HUDEP-2 (cell line): ENCODE measurements around the gene MSLN.
"Not testable (repeated sequence)": the region's sequence is repeated elsewhere in the genome, so short reads cannot be mapped to it uniquely, and the experiment has no call there.

Experiments
- DNase-seq, 76 experiments: peaks; one replicate each; lab custom pipeline; 2025; ENCODE audit not compliant: unreplicated experiment in 76 of 76; lab: John Stamatoyannopoulos, UW

The MSLN gene

DNA sequence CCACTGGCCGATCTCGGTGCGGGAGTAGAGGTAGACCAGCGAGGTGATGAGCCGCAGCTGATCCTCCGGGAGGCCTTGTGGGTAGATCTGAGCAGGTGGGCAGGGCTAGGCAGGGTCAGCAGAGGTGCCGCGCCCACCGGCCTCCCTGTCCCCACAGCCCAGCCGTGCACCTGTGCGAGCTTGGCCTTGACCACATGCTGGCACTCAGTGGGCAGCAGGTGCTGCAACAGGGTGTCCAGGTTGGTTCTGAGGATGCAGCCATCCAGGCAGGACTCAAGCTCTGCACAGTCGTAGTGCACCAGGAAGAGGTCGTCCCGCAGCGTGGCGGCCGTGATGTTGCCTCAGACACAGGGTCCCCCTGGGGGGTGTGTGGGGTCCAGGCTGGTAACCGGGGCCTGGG lies 12.4 kb downstream of the MSLN start:
- DNase-seq: no peak

DNA sequence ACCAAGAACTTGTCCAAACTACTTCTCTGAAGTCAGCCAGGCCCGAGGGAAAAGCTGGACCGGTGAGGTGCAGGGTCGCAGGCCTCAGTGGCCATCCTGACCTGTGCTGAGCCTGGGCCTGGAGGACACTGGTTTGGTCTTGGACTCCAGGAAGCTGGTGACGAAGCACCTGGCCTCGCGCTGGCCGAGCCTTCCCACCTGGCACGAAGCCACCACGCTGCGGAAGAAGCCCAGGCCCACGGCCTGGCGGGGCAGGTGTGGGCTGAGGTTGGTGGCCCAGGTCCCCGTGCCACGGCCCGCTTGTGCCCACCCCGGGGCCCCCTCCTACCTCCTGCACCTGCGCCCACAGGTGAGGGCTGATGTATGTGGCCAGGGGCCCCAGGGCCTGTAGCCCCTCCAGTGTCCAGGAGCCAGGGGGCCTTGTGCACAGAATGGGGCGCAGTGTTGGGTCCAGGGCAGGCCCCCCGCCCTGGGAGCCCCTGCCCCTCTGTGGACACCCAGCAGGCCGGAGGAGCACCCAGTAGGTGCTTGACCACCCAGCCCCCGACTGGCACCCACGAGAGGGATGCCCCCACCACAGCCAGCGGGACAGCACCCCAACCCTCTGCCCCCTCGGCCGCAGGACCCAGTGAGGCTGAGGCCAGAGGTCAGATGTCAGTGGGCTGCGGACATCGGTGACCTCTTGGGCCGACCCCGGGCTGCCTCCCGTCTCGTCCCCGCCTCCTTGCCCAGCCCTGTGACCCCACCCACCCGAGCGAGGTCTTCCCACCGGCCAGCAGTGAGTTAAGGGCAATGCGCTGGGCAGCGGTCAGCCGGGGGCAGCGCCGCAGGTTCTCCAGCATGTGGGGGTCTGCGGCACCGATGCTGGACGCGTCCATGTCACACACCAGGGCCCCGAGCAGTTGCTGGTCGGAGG lies 13.8 kb downstream of the MSLN start:
- DNase-seq: no peak

DNA sequence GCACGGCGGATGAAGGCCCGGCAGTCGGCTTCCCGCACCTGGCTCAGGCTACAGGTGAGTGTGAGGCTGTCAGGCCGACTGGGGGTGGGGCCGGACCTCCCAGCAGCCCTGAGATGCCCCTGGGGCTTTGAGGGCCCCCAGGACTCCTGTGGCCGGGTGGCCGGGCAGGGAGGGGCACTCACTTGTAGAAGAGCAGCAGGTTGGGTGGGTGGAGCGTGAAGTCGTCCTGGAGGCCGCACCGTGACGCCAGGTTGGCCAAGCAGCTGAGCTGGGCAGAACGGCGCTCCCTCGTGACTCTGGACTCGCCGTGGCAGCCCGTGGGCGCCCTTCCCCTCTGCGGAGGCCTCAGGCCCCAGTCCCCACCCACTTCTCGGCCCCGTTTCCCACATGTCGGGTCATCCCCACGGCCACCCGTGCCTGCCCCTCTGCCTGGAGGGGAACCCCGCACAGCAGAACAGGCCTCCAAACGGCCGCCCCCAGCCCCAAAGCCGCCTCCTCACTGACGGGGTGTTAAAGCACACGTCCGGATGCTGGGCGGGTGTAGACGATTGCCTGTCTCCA lies 14.8 kb downstream of the MSLN start:
- no peak for DNase-seq

DNA sequence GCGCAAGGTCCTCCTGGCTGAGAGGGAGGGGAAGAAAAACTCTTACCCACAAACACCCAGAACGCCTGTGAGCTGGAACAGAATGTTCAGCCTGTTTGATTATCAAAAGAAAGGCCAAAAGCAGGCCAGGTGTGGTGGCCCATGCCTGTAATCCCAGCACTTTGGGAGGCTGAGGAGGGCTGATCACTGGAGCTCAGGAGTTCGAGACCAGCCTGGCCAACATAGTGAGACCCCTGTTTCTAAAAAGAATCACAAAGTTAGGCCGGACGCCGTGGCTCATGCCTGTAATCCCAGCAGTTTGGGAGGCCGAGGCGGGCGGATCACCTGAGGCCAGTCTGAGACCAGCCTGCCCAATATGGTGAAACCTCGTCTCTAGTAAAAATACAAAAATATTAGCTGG lies 15.8 kb downstream of the MSLN start:
- not testable (repeated sequence) for DNase-seq

DNA sequence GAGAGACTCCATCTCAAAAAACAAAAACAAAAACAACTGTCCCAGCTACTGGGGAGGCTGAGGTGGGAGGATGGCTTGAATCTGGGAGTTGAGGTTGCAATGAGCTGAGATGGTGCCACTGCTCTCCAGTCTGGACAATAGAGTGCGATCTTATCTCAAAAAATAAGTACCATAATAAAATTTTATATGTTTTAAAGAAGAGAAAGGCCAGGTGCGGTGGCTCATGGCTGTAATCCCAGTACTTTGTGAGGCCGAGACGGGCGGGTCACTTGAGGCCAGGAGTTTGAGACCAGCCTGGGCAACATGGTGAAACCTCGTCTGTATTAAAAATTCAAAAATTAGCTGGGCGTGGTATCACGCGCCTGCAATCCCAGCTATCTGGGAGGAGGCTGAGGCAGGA lies 16.3 kb downstream of the MSLN start:
- DNase-seq: no peak

DNA sequence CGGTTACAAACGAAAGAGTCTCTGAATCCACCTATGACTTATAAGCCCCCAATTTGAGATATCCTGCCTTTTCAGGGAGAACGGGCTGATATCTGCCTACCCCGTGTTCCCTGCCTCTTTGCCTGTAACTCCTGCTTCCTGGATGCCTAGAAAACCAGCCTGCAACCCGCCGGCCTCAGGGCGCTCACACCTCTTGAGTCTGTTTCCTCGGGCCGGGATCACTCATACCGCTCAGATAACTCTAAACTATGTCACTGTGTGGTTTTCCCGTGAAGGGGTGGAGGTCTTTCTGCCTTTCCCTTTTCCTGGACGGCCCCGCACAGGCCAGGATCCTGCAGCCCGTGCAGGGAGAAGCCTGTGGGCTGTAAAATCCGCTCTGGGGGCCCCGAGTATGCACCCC lies 17.3 kb downstream of the MSLN start:
- DNase-seq: no peak

DNA sequence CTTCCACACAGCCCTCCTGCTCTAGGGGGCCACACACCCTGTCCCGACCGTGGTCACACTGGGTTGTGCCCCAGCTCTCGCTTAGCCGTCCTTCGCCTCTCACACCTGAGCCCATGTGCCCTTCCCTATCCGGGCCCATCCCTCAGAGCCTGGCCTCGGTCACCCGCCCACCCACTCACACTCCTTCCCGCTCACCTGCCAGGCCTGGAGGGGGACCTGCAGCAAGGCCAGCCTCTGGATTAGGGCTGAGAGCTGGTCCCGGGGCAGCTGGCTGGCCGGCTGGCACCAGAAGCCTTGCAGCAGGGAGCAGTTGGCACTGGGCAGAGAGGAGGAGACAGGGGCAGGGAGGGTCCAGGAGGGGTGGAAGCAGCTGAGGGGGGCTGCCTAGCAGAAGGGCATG lies 17.9 kb downstream of the MSLN start:
- DNase-seq: no peak

DNA sequence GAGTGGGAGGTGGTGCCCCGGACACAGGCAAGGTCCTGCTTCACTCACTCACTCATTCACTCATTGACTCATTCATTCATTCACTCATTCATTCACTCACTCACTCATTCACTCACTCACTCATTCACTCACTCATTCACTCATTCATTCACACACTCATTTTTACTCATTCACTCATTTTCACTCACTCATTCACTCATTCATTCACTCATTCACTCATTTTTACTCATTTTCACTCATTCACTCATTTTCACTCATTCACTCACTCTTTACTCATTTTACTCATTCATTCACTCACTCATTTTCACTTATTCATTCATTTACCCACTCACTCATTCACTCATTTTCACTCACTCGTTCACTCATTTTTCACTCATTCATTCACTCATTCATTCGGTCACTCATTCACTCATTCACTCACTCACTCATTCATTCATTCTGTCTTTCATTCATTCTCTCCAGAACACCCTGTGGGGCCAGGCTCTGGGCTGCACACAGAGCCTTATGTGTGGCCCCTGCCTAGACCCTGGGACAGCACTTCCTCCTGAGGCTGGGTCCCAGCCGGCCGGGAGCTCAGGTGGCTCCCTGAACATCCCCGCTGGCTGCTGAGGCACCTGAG lies 18.5 kb downstream of the MSLN start:
- DNase-seq: no peak

DNA sequence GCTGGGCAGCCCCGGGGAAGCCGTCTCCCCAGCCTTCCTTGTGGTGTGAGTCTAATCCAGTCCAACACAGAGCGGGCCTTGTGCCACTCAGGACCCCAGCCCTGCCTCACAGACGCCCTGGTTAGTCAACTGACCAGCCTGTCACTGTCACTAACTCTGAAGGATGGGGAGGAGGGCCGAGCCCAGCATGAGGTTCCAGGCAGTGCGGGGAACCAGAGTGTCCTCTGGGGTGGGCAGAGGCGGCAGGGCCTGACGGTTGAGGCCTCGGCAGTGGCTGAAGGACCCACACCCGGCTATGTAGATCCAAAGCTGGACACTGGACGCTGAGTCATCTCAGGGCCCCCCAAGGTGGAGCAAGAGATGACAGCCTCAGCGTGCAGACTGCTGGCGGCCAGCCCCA lies 19.0 kb downstream of the MSLN start:
- no peak for DNase-seq

DNA sequence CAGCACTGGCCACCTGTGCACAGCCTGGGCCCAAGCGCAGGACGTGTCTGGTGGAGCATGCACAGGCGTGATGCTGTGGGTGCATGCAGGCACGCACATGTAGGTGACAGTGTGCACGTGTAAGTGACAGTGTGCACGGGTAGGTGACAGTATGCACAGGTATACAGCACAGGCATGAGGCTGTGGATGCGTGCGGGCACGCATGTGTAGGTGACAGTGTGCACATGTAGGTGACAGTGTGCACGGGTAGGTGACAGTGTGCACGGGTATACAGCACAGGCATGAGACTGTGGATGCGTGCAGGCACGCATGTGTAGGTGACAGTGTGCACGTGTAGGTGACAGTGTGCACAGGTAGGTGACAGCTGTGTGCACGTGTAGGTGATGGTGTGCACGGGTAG lies 19.8 kb downstream of the MSLN start:
- no peak for DNase-seq

DNA sequence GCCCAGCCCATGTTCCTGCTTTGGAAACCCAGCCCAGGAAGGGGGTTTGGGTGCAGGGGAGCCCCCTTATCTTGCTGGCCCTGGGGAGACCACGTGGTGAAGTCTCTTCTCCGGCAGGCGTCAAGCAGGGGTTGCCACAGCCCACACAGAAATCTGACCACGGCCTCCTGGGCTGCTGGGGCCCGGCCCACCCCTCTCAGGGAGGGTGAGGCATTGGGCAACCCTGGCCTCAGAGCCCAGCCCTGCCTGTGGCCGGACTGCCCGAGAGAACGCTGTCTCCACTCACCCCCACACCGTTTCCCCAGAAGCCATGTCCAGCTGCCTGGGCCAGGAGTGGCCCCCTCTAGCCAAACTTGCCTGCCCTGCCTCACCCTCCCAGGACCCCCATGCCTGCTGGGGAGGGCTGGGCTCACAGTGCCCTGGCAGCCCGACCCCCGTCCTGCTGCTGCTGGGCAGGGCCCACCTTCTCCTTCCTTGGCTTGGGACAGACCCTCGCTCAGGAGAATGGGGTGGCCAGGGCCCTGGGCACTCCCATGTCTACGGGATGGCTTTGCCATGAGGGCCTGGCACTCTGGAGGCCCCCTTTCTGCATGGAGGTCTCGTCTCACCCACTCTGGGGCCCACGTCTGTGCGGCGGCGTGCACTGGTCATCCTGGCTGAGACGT lies 20.9 kb downstream of the MSLN start:
- no peak for DNase-seq

DNA sequence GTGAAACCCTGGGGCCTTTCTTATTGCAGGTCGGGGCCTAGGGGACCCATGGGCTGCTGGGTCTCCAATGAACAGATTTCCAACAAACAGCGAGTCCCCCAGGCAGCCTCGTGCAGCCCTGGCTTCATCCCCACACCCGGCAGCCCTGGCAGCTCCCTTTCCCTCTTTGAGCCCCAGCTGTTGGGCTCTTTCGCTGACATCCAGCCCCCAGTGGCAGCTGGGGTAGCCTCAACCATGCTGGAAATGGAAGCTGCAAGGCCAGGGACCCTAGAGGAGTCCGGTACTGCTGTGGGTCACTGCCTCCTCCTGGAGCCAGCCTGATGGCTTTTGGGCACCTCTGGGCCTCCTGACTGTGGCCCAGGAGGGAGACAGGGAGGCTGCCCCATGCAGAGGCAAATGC lies 21.7 kb downstream of the MSLN start:
- no peak for DNase-seq

DNA sequence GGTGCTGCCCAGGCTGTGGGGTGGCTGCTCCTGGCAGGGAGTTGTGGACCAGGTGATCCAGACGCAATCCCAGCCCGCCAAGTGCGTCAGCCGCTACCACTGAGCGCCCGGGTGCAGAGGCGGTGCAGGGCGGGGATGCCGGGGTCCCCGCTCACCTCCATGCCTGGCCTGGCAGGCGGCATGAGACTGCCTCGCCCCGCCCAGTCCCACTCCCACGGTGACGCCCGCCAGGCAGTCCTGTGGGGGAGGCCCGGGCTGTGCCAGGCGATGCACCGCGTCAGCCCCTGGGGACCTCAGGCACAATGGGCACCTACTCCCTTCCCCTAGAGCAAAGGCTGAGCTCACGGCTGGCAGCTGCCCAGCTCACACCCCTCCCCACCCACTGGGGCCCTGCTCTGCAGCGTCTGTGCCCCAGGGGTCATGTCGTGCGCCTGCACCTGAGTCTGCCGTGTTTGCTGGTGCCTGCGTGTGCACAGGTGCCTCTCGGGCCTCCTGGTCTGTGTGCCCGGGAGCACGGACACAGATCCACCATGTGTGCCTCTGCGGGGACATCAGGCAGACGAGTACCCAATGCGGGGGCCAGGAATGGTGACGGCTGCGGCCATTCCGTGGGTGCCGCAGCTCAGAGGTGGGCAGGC lies 22.4 kb downstream of the MSLN start:
- DNase-seq: no peak

DNA sequence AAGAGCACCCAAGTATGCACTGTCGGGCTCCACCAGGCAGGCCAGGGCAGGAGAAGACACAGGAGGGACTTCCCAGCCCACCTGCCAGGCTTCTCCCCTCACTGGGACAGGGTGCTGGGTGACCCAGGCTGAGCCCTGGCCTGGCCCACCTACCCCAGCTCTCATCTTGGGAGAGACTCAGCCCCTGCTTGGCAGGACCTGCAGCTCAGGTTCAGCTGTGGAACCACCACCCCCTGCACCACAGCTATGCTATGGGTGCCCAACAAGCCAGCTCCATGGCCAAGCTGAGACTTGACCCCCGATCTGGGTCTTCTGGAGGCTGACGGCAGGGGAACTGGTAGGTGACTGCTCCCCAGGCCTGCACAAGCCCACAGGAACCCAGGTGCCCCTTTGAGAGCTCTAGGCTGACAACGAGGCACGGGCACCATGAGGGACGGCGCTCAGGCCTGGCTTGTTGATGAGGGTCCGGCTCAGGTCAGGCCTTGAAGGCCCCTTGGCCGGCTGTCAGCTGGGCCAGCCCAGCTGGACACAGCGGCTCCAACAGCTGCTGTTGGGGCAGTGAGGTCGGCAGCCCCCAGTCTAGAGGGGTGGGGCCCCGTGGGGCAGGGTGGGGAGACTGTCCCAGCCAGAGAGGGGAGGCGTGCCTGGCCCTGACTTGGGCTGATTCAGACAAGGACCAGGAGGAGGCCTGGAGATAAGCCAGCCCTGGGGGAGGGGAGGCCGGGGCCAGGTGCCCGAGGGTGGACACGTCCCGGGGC lies 23.0 kb downstream of the MSLN start:
- peak in 46 of 76 experiments; percentile 6 to 65 (median 31) for DNase-seq

DNA sequence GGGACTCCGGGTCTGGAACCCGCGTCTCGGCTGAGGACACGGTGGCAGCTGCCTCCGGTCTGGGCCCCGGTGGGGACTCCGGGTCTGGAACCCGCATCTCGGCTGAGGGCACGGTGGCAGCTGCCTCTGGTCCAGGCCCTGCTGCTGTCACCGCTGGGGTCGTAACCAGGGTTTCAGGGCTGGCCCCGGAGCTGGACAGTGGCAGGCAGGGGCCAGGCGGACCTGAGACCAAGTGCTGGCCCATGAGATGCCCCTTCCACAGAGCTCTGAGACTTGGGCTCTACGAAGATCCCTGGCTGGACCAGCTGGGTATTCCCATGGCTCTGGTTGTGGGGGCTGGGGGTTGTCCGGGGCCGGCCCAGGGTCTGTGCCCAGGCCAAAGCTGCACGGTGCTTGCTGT lies 23.9 kb downstream of the MSLN start:
- DNase-seq: no peak

DNA sequence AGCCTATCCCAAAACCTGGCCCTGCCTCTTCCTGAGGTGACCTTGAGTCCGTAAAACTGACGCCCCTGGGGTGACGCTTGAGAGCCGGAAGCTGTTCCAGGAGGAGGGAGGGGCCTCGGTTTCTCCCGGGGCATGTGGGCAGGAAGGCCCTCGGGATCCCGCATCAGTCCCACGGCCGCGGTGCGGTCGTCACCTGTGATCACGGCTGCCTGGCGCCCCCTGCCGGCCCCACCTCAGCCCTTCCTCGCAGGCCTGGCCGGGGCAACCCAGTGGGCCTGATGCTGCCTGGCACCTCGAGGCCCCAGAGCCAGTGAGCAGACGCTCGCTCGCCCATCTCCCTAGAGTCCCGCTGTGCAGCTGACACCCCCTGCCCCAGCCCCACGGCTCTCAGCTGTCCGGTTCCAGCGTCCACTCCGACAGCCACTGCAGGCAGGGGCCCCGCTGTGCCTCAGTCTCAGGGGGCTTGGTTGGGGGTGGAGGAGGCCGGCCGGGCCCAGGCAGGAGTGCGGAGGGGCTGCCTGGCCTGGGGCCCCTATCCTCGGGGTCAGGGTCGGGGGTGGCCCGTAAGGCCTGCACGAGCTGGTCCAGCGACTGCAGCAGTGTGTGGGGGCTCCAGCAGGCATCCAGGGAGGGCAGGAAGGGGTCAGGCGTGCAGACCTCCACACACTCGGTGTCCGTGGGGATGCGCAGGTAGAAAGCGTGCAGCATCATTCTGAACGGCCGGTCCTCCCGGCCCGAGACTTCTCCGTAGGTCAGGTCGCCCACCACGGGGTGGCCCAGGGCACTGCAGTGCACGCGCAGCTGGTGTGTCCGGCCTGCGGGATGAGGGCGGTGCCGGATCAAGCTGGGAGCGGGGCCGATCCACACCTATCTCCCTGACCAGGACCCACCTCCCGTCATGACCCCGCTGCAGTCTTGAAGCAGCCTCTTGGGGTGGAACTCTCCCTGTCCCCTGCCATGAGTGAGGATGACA lies 25.3 kb downstream of the MSLN start:
- peak in 60 of 76 experiments; percentile 8 to 76 (median 52) for DNase-seq

DNA sequence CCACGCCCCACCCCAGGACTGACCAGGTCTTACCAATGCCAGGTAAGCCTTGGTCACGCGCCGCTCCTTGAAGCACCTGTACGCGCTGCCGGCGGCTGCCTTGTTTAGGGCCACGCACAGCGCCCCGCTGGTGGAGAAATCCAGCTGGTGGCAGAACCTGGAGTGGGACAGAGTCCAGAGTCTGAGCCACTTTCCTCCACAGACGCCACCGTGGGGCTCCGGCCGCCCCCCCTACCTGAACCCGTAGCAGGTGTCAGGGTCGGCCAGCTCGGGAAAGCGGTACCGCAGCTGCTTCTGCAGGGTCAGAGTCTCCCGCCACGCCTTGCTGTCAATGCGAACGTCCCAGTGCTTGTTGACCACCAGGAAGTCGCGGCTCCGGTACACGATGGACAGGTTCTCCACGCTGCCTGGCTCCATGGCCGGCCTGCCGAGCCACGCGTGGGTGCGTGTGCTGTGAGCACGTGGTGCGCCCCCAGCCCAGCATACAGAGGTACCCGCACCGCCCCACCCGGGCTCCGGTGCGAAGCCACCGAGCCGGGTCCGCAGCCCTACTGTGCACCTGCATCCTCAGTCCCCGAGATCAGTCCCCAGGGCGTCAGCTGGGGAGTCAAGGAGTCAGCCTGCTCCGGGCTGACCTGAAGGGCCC lies 26.9 kb downstream of the MSLN start:
- no peak for DNase-seq

DNA sequence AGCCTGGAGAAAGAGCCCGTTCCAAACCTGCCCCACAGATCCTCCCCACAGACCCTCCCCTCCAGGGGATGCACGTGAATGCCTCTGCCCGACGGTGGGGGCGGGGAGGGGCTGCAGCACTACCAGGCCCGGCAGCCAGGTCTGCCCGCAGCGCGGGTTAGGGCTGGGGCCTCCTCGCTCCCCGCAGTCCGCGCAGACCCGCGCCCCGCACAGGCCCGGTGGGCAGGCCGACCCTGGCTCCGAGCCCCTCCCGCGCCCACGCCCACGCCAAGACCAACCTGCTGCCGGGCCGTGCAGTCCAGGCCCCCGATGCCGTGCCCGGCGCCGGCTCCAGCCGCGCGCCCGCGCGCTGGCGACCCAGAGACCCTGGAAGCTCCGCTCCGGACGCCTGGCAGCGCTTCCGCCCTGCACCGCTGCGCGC lies 27.5 kb downstream of the MSLN start, which contains the start of gene RPUSD1:
Gene RPUSD1 (minus strand): TSS at position 404 of the 421 bp plus-strand sequence. CDS start 644 bp downstream, outside the sequence.
- DNase-seq: no peak
